DMS 273 (cell line): ENCODE data around the gene RAD52.
"Not testable (repeated sequence)": the region's sequence is repeated elsewhere in the genome, so short reads cannot be mapped to it uniquely, and the experiment has no call there.

Experiments used
- DNase-seq: peaks from one replicate; lab custom pipeline; 2025; ENCODE audit not compliant: unreplicated experiment; lab: John Stamatoyannopoulos, UW

The RAD52 gene

DNA sequence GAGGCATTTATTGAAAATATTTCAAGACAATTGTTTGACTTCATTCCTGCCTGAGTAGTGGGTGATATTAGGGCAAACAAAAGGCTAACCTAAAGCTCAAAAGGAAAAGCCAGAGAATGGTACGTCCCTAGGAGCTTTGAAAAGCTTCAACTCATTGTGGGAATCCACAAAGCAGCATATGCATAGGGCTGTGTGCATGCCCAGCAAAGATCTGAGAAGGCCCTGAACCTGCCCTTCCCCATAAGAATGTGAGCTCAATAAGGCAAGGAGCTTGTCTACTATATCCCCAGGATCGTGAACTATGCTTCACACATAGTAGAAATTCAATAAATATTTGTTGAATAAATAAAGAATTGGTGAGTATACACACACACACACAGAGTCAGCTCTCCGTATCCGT, 19.1 kb upstream of the RAD52 start:
- DNase-seq, result no peak

DNA sequence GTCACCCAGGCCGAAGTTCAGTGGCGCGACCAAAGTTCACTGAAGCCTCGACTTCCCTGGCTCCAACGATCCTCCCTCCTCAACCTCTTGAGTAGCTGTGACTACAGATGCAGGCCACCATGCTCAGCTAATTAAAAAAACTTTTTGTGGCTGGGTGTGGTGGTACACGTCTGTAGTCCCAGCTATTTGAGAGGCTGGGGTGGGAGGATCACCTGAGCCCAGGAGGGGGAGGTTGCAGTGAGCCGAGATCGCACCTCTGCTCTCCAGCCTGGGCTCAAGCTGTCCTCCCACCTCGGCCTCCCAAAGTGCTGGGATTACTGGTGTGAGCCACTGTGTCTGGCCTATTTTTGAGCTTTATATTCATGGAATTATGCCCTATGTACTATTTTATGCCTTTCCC, 18.1 kb upstream of the RAD52 start:
- no peak for DNase-seq

DNA sequence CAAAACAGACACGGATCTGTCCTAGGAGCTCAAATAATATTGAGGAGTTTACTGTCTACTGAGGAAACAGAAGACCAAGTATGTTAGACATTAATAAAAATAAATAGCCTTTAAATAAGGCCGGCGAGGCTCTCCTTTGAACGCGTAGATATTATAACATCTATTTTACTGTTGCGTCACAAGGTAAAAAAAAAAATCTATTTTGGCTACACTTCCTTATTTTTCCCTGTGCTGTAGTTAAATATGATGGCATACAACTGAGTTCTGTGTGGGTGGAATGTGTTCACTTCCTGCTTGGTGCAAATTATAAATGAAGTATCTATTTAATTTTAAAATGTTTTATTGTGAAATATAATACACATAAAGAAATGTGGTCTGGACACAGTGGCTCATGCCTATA, 17.2 kb upstream of the RAD52 start:
- DNase-seq, result no peak

DNA sequence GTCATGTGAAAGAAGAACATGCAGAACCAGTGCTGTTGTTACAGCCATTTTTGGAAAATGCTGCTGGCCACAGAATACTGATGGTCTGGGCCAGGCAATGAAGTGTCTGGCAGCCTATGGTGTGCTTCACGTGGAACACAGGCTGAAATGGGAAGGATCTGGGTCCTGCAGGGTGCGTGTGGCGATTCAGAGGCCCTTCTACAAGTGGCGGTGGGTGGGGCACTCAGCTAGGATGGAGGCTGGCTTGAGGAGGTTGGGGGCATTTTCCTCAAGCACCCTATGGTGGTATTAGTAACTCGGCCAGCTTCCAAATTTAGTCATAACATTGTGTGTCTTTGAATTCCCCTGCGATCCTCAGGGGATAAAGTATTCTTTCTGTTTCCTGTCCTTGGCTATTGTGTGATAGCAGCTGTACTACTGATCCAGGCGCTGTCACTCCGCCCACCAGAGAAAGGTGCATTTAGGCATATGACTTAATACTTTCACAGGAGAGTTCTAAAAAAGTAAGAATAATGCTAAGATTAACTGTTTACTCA, 9.2 kb upstream of the RAD52 start:
- DNase-seq, result no peak

DNA sequence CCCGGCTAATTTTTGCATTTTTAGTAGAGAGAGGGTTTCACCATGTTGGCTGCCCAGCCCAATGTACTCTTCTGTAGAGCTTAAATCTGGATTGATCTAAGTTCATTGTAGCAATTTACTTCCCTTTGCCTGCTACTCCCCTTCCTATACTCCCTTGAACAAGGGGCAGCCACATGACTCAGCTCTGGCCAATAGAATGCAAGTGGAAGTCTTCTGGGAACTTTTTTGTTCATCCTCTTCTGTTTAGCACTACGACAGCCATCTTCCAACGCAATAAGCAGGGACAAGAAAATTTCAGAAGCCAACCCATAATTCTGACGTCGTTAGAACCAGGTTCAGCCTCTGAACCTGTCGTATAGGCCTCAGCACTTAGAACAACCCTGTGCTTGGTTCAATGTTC, 6.4 kb upstream of the RAD52 start:
- DNase-seq, result no peak

DNA sequence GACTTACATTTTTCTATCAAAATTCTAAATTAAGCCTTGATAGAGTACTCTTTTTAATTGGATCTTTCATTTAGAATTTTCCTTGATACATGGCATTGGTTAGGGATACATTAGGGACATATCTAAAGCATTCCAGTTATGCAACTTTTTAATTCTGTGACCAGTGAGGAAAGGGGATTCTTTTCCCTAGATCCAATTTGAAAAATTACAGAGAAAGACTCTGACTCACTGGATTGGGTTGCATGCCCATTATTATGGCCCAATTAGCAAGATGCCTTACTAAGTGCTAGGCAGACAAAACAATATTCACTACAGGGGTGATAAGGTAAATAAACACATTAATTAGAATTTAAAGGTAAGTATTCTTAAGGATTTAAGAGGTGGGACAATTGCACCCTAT, 5.2 kb upstream of the RAD52 start:
- no peak for DNase-seq

DNA sequence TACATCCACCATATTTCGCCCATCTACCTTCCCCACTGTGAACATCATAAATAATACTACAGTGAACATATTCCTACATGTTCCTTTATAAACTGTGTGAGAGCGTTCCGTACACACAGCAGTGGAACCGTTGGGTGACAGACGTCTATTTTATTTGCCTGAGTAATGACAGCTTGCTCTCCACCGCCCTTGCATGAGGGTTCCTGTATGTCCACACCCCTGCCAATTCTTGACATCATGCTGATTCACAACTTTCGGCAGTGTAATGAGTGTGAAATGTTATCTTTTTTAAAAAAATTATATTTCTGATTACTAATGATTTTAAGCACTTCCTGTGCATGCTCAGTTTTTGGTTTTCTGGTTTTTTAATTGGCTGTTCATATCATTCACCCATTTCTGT, 4.3 kb upstream of the RAD52 start:
- DNase-seq, result peak; percentile 68

DNA sequence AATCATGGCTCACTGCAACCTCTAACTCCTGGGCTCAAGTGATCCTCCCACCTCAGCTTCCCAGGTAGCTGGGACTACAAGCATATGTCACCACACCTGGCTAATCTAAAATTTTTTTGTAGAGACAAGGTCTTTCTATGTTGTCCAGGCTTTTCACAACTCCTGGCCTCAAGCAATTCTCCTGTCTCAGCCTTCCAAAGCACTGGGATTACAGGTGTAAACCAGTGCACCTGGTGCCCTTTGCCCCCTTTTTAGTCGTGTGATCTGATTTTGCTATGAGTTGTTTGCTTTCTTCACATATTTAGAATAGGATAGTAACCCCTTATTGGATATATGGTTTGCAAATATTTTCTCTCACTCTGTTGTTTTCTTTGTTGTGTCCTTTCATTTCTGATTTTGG, 1.7 kb upstream of the RAD52 start:
- no peak for DNase-seq

DNA sequence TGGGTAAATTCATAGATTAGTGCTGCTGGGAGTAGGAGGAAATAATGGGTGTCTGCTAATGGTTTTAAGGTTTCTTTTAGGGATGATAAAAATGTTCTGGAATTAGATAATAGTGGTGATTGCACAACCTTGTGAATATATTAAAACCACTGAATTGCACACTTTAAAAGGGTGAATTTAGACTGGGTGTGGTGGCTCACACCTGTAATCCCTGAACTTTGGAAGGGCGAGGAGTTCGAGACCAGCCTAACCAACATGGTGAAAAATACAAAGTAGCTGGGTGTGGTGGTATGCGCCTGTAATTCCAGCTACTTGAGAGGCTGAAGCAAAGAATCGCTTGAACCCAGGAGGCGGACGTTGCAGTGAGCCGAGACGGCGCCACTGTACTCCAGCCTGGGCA, 1.3 kb downstream of the RAD52 start:
- no peak for DNase-seq

DNA sequence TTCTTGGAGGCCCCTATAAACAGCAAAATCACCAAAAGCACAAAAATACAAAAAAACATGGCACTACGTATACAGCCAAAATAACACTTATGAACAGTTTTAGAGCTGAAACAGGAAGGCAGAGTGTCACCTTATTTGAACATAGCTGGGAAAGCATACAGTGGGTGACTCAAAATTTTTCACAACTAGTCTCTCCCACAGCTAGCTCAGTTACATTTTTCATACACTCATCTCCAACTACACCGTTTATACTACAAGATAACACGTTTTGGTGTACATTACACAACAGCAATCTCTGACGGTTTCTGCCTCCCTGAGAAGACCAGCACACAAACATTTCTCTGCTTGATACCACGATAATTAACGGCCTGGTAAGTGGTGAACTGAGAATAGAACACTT, 2.9 kb downstream of the RAD52 start:
- no peak for DNase-seq

DNA sequence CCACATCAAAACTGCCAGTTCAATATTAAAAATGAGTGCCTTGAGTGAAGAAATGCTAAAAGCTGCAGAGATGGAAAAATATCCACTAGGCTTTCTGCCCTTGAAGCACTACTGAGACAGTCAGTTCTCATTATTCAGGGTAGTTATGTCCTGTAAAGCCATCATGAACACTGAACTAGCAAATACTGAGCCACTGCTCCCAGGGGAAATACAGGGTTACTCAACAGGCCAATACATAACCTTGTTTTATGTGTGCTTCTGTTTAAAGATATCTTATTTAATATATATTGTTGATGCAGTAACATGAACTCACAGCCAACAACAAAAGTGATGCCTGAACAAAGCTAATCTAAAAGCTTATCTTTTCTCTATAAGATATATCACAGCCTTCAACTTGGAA, 3.3 kb downstream of the RAD52 start:
- no peak for DNase-seq

DNA sequence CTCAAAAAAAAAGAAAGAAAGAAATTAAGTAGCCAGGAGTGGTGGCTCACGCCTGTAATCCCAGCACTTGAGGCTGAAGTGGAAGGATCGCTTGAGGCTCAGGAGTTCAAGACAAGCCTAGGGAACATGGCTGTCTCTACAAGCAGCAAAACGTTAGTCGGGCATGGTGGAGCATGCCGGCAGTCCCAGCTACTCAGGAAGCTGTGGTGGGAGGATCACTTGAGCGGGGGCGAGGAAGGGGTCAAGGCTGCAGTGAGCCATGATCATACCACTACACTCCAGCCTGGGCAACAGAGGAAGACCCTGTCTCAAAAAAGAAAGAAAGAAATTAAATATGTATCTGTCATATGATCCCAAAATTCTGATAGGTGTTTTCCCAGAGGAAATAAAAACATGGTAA, 5.3 kb downstream of the RAD52 start:
- no peak for DNase-seq

DNA sequence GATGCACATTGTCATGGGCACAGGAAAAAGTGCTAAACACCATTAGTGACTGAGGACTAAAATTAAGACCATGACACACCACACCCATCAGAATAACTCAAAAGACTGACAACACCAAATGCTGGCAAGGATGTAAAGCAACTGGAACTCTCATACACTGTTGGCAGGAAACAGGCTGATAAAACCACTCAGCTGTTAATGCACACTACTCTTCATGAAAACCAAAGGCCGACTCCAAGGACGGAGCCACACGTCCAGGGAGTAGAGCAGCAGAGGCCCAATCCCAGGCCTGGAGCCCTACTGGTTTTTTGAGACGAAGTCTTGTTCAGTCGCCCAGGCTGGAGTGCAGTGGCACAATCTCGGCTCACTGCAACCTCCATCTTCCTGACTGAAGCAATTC, 6.4 kb downstream of the RAD52 start:
- DNase-seq, result no peak

DNA sequence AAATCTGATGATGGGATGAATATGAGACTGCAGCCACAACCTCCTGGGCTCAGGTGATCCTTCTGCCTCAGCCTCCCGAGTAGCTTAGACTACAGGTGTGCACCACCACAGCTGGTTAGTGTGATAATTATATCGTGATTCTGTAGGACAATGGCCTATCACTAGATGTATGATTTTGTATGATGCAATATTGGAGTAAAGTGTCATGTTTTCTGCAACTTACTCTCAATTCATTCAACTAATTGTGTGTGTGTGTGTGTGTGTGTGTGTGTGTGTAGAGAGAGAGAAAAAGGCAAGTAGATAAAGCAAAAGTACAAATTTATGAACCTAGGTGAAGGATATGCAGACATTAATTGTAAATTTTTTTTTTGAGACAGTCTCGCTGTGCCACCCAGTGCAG, 10.7 kb downstream of the RAD52 start:
- no peak for DNase-seq

DNA sequence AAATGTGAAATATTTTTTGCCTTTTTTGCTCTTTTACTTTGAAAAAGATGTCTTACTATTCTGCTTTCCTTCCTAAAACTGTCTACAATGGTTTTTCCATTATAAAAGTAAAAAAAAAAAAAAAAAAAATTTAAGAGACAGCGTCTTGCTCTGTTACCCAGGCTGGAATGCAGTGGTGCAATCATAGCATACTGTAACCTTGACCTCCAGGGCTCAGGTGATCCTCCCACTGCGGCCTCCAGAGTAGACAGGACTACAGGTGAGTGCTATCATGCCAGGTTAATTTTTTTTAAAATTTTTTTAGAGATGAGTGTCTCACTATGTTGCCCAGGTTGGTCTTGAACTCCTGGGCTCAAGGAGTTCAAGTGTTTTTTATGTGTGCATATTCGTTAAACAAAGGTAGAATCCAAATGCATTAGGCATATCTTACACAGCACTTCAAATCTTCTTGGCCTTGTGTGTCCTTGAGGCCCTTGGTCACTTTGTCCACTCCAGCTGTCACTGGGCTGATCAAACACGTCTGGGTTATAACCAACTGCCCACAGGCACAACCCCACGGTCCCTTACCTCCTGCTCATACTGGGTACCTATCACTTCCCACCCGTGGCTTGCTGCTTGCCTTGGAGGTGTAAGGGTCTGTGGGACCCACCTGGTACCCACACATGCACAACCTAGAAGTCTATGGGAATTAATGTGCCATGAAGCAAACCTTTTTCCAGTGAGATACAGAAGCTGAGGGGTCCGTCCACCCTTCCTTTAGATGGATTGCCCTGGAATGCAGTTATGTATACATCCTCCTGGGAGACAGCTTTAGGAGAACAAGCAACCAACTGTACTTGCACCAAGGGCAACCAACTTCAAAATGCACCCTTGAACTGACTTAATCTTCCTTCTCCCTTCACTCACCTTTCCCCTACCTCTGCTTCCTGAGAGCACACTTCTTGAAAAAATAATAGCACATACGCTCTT, 12.8 kb downstream of the RAD52 start:
- DNase-seq, result no peak

DNA sequence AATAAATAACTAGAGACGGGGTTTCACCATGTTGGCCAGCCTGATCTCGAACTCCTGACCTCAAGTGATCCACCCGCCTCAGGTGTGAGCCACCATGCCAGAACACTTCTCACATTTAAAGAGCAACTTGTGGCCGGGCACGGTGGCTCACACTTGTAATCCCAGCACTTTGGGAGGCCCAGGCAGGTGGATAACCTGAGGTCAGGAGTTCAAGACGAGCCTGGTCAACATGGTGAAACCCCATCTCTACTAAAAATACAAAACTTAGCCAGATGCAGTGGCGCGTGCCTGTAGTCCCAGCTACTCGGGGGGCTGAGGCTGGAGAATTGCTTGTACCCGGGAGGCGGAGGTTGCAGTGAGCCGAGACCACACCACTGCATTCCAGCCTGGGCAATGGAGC, 13.6 kb downstream of the RAD52 start:
- DNase-seq, result not testable (repeated sequence)

DNA sequence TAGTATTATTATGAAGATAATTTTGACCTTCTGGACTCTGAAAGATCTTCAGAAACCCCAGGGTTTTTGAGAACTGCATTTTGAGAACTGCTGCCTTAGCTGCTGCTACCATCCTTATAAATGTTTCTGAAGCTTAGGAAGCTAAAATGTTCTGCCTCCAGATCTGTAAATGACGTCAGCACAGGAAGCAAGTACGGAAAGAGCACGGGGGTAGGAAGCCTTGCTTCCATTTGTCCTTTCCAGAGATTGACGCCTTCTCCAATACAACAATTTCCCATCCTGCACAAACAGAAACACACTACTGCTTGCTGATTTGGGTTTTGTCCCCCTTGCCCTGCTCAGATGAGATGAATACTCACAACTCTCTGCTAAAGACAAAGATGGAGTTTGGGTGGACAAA, 17.9 kb downstream of the RAD52 start:
- no peak for DNase-seq

DNA sequence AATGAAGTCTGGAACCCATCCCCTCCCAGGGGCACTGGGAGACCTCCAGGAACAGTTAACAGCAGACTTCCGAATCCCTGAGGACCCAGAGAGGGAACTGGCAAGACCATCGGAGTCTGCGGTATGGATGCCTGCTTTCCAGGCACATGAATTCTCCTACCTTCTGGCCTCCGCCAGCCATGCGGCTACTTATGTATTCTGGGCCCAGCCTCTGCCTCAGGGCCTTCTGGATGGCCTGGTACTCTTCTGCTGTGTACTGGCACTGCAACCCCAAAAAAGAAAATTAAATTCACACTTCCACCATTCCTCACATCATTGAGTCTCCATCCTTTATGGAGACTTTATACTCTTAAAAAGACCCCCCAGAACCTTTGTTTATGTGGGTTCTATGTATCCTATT, 18.4 kb downstream of the RAD52 start:
- DNase-seq, result no peak

DNA sequence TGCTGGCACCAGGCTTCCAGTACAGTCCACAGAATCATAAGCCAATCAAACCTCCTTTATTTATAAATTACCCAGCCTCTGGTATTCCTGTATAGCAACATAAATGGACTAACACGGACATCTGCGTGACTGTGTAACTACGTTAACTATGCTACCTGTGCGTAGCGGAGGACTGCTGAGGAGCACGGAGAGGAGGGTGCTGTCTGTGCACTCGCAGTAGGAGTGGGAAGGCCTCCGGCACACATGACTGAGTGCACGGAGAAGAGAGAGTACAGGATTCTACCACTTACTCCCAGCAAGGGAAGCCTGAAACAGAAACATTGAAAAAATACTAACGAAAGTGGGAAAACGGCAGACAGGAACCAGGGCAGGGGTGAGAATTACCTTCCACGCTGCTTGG, 22.9 kb downstream of the RAD52 start:
- no peak for DNase-seq

DNA sequence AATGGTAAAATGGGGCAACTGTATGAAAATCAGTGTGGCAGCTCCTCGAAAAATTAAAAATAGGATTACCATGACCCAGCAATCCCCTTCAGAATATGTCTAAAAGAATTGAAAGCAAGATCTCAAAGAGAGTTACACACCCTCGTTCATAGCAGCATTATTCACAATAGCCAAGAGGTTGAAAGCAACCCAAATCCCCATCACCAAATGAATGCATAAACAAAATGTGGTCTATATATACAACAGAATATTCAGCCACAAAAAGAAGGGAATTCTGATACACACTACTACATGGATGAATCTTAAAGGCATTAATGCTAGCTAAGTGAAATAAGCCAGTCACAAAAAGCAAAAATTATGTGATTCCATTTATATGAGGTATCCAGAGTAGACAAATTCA, 27.2 kb downstream of the RAD52 start:
- no peak for DNase-seq

DNA sequence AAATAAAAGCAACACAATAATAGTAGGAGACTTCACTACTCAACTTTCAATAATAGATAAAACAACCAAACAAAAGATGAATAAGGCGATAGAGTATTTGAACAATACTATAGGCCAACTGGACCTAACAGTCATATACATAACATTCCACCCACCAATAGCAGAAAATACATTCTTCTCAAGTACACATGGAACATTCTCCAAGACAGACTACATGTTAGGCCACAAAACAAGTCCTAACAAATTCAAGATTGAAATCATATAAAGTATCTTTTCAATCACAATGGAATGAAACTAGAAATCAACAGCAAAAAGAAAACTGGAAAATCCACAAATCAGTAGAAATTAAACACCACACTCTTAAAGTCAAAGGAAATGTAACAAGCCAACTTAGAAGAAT, 28.8 kb downstream of the RAD52 start:
- DNase-seq, result no peak

DNA sequence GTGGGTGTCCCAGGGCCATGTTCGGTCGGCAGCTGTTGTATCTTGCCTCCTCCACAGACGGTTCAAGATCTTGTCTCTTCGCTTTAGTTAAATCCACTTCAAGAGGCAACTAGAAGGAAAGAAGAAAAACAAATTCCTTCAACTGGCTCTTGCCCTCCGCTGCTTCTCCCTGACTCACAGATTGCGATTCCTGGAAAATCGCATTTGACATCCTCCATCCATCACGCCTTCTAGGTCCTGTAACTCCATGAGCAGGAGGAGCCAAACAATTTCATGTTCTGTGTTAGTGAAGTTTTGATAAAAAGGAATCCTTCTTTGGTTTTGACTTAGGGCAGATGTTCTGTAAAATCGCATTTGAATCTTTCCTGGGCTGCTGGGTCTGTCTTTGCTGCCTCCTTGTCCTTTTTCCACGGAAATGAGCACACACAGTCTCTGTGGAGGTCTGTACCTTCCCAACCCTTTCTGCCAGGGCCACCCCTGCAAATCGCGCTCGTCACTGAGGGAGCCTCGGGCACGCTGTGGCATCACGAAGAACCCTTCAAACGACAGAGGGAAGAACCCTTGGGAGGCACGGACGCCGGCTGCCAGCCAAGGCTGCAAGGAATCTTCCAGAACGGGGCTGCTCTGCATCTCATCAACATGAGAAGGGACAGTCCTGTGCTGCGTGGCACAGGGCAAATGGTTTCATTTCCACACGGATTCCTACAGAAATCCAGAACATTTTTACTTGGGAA, 32.6 kb downstream of the RAD52 start:
- no peak for DNase-seq
